ENCODE data around the gene CPT1C. TPM values are rescaled to one million over a fixed set of nuclear protein-coding genes. Genes with fewer than 3 reads are reported as not detected.

CPT1C gene
- total and polyA plus RNA-seq, 2 donors (not counting 1 experiment from before 2014, with no cell fraction given) = 0.30 to 1.7 TPM

DNA sequence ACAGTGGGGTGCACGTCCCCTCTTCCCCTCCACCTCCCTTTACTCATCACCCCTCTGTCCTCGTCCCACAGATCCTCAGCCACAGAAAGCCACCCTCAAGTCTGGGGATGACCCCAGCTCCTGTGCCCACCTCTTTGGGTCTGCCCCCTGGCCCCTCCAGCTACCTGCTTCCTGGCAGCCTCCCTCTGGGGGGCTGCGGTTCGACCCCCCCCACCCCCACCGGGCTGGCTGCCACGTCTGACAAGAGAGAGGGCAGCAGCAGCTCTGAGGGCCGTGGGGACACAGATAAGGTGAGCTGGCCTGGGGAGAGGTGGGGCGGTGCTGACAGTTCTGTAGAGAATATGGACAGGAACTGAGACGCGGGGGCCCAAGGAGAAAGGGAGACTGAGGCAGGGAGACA is 36.3 kb upstream of the CPT1C start:
- no peak overlapping the region for H3K9ac ChIP-seq (ENCODE audit: low read length)
- DNase-seq (no peak), ATAC-seq (ENCODE audit: low read depth) (no peak)
- peaks cover 0 to 4% (median 0%) of the 10 kb centered on the region in 3 donors for H3K9me3 ChIP-seq (ENCODE audit: control extremely low read depth in 1 of 3, control insufficient read depth in 2 of 3, insufficient read depth in 1 of 3, low read length in 2 of 3)
- Mint-ChIP-seq H3K4me1 (no peaks in the 10 kb centered on the region), H3K27me3 (no peaks in the 10 kb centered on the region), H3K27ac (no peak overlapping the region), H3K9me3 (ENCODE audit: insufficient read depth) (no peaks in the 10 kb centered on the region), H3K4me3 (no peak overlapping the region)
- 100% methylated on average over 3 of the region's 10 CpGs for WGBS (ENCODE audit: insufficient coverage)
- ChIA-PET POLR2A (no interaction called here), CTCF (no interaction called here)
- H3K27ac ChIP-seq (ENCODE audit: low read length in 2 of 2) = no peak overlapping the region
- peaks cover 0 to 79% of the 10 kb centered on the region in 2 experiments for H3K36me3 ChIP-seq (replicated peaks in 1 of 2; ENCODE audit: control extremely low read depth in 1 of 2, control insufficient read depth in 1 of 2, extremely low read depth in 1 of 2, insufficient read depth in 2 of 2, low read length in 1 of 2)
- H3K4me2 ChIP-seq (replicated peaks; ENCODE audit: low read depth, low read length, poor library complexity, severe bottlenecking) = no peak overlapping the region
- no peak overlapping the region for H2AFZ ChIP-seq (ENCODE audit: insufficient read depth, low read depth, low read length, poor library complexity, severe bottlenecking)
- no peak overlapping the region for H3K4me3 ChIP-seq (ENCODE audit: control extremely low read depth in 1 of 5, extremely low read depth in 1 of 5, insufficient read depth in 1 of 5, low read depth in 2 of 5, low read length in 4 of 5)
- peaks cover 60% of the 10 kb centered on the region for H4K20me1 ChIP-seq (ENCODE audit: control insufficient read depth, insufficient read depth, low read length, poor library complexity, severe bottlenecking)
- H3K79me2 ChIP-seq (ENCODE audit: control insufficient read depth, insufficient read depth, low read length) = peaks cover 25% of the 10 kb centered on the region
- no peaks in the 10 kb centered on the region for H3K4me1 ChIP-seq (ENCODE audit: control insufficient read depth in 2 of 2, insufficient read depth in 2 of 2, low read length in 2 of 2)
- no peaks in the 10 kb centered on the region for H3K27me3 ChIP-seq (replicated peaks in 1 of 4; ENCODE audit: control extremely low read depth in 1 of 4, control insufficient read depth in 3 of 4, insufficient read depth in 4 of 4, low read length in 3 of 4)
- no peak for TF ChIP-seq EZH2 (IDR thresholded peaks at IDR 0.05; ENCODE audit: borderline replicate concordance, insufficient read depth, low read depth, low read length, poor library complexity, severe bottlenecking)
- TF ChIP-seq, protein P1, sequence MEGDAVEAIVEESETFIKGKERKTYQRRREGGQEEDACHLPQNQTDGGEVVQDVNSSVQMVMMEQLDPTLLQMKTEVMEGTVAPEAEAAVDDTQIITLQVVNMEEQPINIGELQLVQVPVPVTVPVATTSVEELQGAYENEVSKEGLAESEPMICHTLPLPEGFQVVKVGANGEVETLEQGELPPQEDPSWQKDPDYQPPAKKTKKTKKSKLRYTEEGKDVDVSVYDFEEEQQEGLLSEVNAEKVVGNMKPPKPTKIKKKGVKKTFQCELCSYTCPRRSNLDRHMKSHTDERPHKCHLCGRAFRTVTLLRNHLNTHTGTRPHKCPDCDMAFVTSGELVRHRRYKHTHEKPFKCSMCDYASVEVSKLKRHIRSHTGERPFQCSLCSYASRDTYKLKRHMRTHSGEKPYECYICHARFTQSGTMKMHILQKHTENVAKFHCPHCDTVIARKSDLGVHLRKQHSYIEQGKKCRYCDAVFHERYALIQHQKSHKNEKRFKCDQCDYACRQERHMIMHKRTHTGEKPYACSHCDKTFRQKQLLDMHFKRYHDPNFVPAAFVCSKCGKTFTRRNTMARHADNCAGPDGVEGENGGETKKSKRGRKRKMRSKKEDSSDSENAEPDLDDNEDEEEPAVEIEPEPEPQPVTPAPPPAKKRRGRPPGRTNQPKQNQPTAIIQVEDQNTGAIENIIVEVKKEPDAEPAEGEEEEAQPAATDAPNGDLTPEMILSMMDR (IDR thresholded peaks at IDR 0.05) = no peak
- intact Hi-C loops (cut with micrococcal nuclease) = no loop called here

DNA sequence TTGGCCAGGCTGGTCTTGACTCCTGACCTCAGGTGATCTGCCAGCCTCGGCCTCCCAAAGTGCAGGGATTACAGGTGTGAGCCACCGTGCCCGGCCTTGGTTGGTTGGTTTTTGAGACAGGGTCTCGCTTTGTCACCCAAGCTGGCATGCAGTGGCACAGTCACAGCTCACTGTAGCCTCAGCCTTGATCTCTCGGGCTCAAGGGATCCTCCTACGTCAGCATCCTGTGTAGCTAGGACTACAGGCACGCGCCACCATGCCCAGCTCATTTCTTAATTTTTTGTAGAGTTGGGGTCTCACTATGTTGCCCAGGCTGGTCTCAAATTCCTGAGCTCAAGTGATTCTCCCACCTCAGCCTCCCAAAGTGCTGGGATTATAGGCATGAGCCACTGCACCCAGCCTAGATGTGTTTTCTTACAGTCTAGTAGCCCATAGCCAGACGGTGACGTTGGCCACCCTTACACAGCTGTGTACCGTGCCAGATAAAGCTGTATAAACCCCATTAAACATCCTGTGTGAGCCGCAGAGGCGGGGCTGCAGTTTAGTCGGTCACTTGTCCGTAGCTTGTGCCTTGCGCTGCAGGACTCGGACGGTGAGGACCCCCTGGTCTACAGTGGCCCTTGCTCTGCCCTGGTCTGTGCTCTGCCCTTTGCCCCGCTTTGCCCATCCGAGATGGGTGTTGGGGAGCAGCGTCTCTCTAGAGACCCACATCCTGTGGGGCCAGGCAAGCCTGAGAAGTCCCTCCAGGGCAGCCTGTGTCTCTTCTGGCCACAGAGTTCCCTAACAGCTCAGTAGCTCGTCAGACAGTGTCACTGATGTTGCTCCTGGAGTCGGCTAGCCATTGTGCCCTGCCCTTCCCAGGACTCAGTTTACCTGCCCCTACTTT is 35.1 kb upstream of the CPT1C start:
- no peak for TF ChIP-seq EZH2 (IDR thresholded peaks at IDR 0.05; ENCODE audit: borderline replicate concordance, insufficient read depth, low read depth, low read length, poor library complexity, severe bottlenecking)
- TF ChIP-seq, protein P1 (IDR thresholded peaks at IDR 0.05) = no peak
- Mint-ChIP-seq H3K27me3 (no peaks in the 10 kb centered on the region), H3K9me3 (ENCODE audit: insufficient read depth) (no peaks in the 10 kb centered on the region), H3K27ac (no peak overlapping the region), H3K4me1 (no peaks in the 10 kb centered on the region), H3K4me3 (no peak overlapping the region)
- Histone ChIP-seq H3K9ac (ENCODE audit: low read length) (no peak overlapping the region), H4K20me1 (ENCODE audit: control insufficient read depth, insufficient read depth, low read length, poor library complexity, severe bottlenecking) (peaks cover 67% of the 10 kb centered on the region), H3K4me1 (ENCODE audit: control insufficient read depth in 2 of 2, insufficient read depth in 2 of 2, low read length in 2 of 2) (no peaks in the 10 kb centered on the region), H3K27ac (ENCODE audit: low read length in 2 of 2) (no peak overlapping the region), H2AFZ (ENCODE audit: insufficient read depth, low read depth, low read length, poor library complexity, severe bottlenecking) (no peak overlapping the region), H3K36me3 (replicated peaks in 1 of 2; ENCODE audit: control extremely low read depth in 1 of 2, control insufficient read depth in 1 of 2, extremely low read depth in 1 of 2, insufficient read depth in 2 of 2, low read length in 1 of 2) (peaks cover 0 to 77% of the 10 kb centered on the region in 2 experiments), H3K4me3 (ENCODE audit: control extremely low read depth in 1 of 5, extremely low read depth in 1 of 5, insufficient read depth in 1 of 5, low read depth in 2 of 5, low read length in 4 of 5) (no peak overlapping the region), H3K27me3 (replicated peaks in 1 of 4; ENCODE audit: control extremely low read depth in 1 of 4, control insufficient read depth in 3 of 4, insufficient read depth in 4 of 4, low read length in 3 of 4) (no peaks in the 10 kb centered on the region), H3K4me2 (replicated peaks; ENCODE audit: low read depth, low read length, poor library complexity, severe bottlenecking) (no peak overlapping the region), H3K9me3 (ENCODE audit: control extremely low read depth in 1 of 3, control insufficient read depth in 2 of 3, insufficient read depth in 1 of 3, low read length in 2 of 3) (peaks cover 0 to 4% (median 0%) of the 10 kb centered on the region in 3 donors), H3K79me2 (ENCODE audit: control insufficient read depth, insufficient read depth, low read length) (peaks cover 25% of the 10 kb centered on the region)
- intact Hi-C loops (cut with micrococcal nuclease) = no loop called here
- POLR2A ChIA-PET = interaction anchor here (1.0 kb wide), 1 partner anchor 10 kb away, joined by 4 read pairs; the partner anchor contains the start of genes BCL2L12 and IRF3
- CTCF ChIA-PET = interaction anchor here (0.6 to 1.6 kb wide), 2 partner anchors 87 to 357 kb away, joined by 3 to 4 read pairs; no protein-coding TSS in a partner anchor
- ATAC-seq (ENCODE audit: low read depth) = no peak
- WGBS (ENCODE audit: insufficient coverage) = 89% methylated on average over 19 of the region's 23 CpGs
- no peak for DNase-seq
